Lower leg skin (tissue), 4 donors: ENCODE results near the gene EPB41. TPM values are rescaled to one million over a fixed set of nuclear protein-coding genes. Genes with fewer than 3 reads are reported as not detected.
"Not testable (repeated sequence)": the region's sequence is repeated elsewhere in the genome, so short reads cannot be mapped to it uniquely, and the experiment has no call there.

Experiments
- DNase-seq, 2 donors: peaks; one replicate each; pipeline ENCODE4 v3.0.0-alpha.2; 2019; ENCODE audit warnings: low spot score in 2 of 2
- H3K4me3 ChIP-seq: fragments of 200-600 bp; sonication (generic); 2 replicates; pipeline ENCODE4 v1.5.1; 2017; ENCODE audit warnings: mild to moderate bottlenecking, low read depth; ENCODE audit not compliant: poor library complexity, severe bottlenecking
- CTCF ChIP-seq, 3 donors: fragments of 450-650 bp; IDR thresholded peaks; one replicate each; pipeline ENCODE4 v1.5.1; 2016; ENCODE audit warnings: antibody characterized with exemption in 3 of 3, mild to moderate bottlenecking in 3 of 3, moderate library complexity in 2 of 3
- POLR2A ChIP-seq, 2 donors: fragments of 450-650 bp; IDR thresholded peaks; one replicate each; pipeline ENCODE4 v1.6.1; 2016 to 2017; ENCODE audit warnings: antibody characterized with exemption in 2 of 2, mild to moderate bottlenecking in 1 of 2, moderate library complexity in 1 of 2
- WGBS, 2 donors: methylation state at CpG; one replicate each; pipeline ENCODE4 v1.1.5; 2018; 5-methylcytosine and 5-hydroxymethylcytosine counted together
- intact Hi-C: fragments of 100-400 bp; cut with DNase I; formaldehyde crosslinking; loops from one replicate; pipeline ENCODE4 v1.15.0; 2023; ENCODE audit warnings: low total_unique reads
- total RNA-seq, 4 donors: library from RNA; depleted of rRNA; stranded (reverse); fragments of >200 nt; gene quantifications; one replicate each; pipeline ENCODE4 v1.1.0, GENCODE V29; 2016

Gene EPB41
- total RNA-seq, 4 donors from 2014 or later: 41.1 to 60.2 (median 50.3) TPM

- intact Hi-C loops: loop anchor here (10.0 kb wide), 1 partner anchor 161 kb away; no protein-coding TSS in a partner anchor
- WGBS, 2 donors: 73 to 81% methylated on average over 6 of the region's 6 CpGs
- TF ChIP-seq POLR2A (IDR thresholded peaks at IDR 0.05): no peak
- TF ChIP-seq CTCF (IDR thresholded peaks at IDR 0.05): no peak
- H3K4me3 ChIP-seq: no peak overlapping the region
- DNase-seq: no peak
These were observed 129.1 kb downstream of the EPB41 start for GRCh38 chr1:29043274-29043965.

- DNase-seq: no peak
- intact Hi-C loops: loop anchor here (10.0 kb wide), 1 partner anchor 161 kb away; no protein-coding TSS in a partner anchor
- no peak overlapping the region for H3K4me3 ChIP-seq
- no peak for TF ChIP-seq POLR2A (IDR thresholded peaks at IDR 0.05)
- TF ChIP-seq CTCF (IDR thresholded peaks at IDR 0.05): no peak
These were observed 129.6 kb downstream of the EPB41 start for GRCh38 chr1:29044010-29044409.

DNA sequence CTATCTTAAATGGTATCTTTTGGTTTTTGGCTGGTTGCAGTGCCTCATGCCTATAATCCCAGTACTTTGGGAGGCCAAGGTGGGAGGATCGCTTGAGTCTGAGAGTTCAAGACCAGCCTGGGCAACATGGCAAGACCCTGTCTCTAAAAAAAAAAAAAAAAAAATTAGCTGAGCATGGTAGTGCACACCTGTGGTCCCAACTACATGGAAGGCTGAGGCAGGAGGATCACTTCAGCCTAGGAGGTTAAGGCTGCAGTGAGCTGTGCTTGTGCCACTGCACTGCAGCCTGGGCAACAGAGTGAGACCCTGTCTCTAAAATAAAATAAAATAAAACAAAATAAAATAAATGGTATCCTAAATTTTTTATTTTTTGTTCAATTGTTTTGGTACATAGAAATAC lies 131.3 kb downstream of the EPB41 start:
- not testable (repeated sequence) for DNase-seq, H3K4me3 ChIP-seq
- WGBS, 2 donors: 93 to 100% methylated on average over 1 of the region's 1 CpG
- intact Hi-C loops: loop anchor here (10.0 kb wide), 1 partner anchor 159 kb away; no protein-coding TSS in a partner anchor

DNA sequence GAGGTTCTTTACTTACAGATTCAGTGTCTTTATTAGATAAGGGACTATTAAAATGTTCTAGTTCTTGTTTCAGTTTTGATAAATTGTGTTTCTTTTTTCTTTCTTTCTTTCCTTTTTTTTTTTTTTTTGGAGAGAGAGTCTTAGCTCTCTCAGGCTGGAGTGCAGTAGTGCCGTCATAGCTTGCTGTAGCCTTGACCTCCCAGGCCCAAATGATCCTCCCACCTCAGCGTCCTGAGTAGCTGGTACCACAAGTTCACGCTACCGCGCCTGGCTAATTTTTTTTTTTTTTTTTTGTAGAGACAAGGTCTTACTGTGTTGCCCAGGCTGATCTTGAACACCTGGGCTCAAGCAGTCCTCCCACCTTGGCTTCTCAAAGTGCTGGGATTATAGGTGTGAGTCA lies 132.8 kb downstream of the EPB41 start:
- DNase-seq: no peak
- TF ChIP-seq POLR2A (IDR thresholded peaks at IDR 0.05): no peak
- H3K4me3 ChIP-seq: no peak overlapping the region
- WGBS, 2 donors: 87 to 98% methylated on average over 5 of the region's 5 CpGs
- intact Hi-C loops: loop anchor here (10.0 kb wide), 1 partner anchor 158 kb away; no protein-coding TSS in a partner anchor

GRCh38 chr1:29050166-29050565 lies 135.8 kb downstream of the EPB41 start:
- no peak overlapping the region for H3K4me3 ChIP-seq
- no peak for DNase-seq

DNA sequence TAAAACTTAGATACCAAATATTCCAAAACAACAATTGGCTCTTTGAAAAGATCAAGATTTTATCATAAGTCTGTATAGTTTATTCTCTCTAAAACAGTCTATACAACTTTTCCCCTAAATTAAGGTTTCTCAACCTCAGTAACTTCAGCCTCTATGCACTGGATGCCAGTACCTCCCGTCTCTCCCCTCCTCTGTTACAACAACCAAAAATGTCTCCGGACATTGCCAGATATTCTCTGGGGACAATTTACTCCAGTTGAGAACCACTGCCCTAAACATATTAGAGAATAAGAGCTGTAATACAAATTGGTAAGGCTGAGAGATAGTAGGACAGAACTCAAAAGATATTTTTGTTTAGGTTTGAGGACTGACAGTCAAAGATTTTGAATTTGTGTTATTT lies 137.7 kb downstream of the EPB41 start:
- intact Hi-C loops: no loop called here
- whole genome bisulfite sequencing, 2 donors: 42 to 65% methylated on average over 2 of the region's 2 CpGs
- no peak for DNase-seq
- TF ChIP-seq POLR2A (IDR thresholded peaks at IDR 0.05) (no peak), CTCF (IDR thresholded peaks at IDR 0.05) (no peak)
- no peak overlapping the region for H3K4me3 ChIP-seq

More at GRCh38 chr1:29050166-29050565, 135.8 kb downstream of the EPB41 start:
- TF ChIP-seq CTCF (IDR thresholded peaks at IDR 0.05) (no peak), POLR2A (IDR thresholded peaks at IDR 0.05) (no peak)
- WGBS, 2 donors: 63 to 71% methylated on average over 1 of the region's 1 CpG
- intact Hi-C loops: no loop called here

DNA sequence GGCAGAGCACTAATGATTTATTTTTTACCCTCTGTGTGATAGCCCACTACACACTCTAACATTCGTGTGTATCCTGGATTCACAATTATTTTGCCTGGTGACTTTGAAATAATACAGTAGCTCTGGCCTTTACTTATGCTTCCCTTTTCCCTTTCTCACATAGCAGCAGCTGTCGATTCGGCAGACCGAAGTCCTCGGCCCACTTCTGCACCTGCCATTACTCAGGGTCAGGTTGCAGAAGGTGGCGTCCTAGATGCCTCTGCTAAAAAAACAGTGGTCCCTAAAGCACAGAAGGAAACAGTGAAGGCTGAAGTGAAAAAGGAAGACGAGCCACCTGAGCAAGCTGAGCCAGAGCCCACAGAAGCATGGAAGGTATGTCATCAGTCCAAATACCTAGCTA lies 138.6 kb downstream of the EPB41 start:
- TF ChIP-seq CTCF (IDR thresholded peaks at IDR 0.05) (no peak), POLR2A (IDR thresholded peaks at IDR 0.05) (no peak)
- intact Hi-C loops: no loop called here
- DNase-seq: no peak
- H3K4me3 ChIP-seq: no peak overlapping the region
- WGBS, 2 donors: 91 to 94% methylated on average over 7 of the region's 7 CpGs
